NCI-H2196 treated with DMSO at 0.1 percent for 48 hours (cell line): ENCODE results near the gene ST14.
"Not testable (repeated sequence)": the region's sequence is repeated elsewhere in the genome, so short reads cannot be mapped to it uniquely, and the experiment has no call there.

Experiments used
- DNase-seq: peaks from one replicate; lab custom pipeline; 2025; ENCODE audit not compliant: unreplicated experiment; lab: John Stamatoyannopoulos, UW

ST14 gene

GRCh38 chr11:130163346-130164220 lies 4.0 kb downstream of the ST14 start:
- peak; percentile 29 for DNase-seq

GRCh38 chr11:130164221-130164570 lies 4.6 kb downstream of the ST14 start:
- DNase-seq: no peak

- no peak for DNase-seq
These were observed 6.2 kb downstream of the ST14 start for GRCh38 chr11:130165601-130166456.

- DNase-seq: peak; percentile 41
These were observed 6.8 kb downstream of the ST14 start for GRCh38 chr11:130166457-130166784.

GRCh38 chr11:130167146-130167545 lies 7.6 kb downstream of the ST14 start:
- DNase-seq: no peak

GRCh38 chr11:130168105-130168504 lies 8.5 kb downstream of the ST14 start:
- DNase-seq: no peak

- no peak for DNase-seq
These were observed 10.8 kb downstream of the ST14 start for GRCh38 chr11:130170345-130170744.

GRCh38 chr11:130171534-130171933 lies 12.0 kb downstream of the ST14 start:
- no peak for DNase-seq

GRCh38 chr11:130172001-130172400 lies 12.4 kb downstream of the ST14 start:
- DNase-seq: not testable (repeated sequence)

GRCh38 chr11:130174642-130175041 lies 15.1 kb downstream of the ST14 start:
- DNase-seq: no peak

- no peak for DNase-seq
These were observed 16.3 kb downstream of the ST14 start for GRCh38 chr11:130175898-130176297.

- no peak for DNase-seq
These were observed 18.2 kb downstream of the ST14 start for GRCh38 chr11:130177782-130178181.

- DNase-seq: peak; percentile 49
These were observed 19.1 kb downstream of the ST14 start for GRCh38 chr11:130178441-130179339.

GRCh38 chr11:130179396-130180306 lies 20.1 kb downstream of the ST14 start:
- DNase-seq: peak; percentile 70

GRCh38 chr11:130180491-130180890 lies 20.9 kb downstream of the ST14 start:
- no peak for DNase-seq

GRCh38 chr11:130180896-130181294 lies 21.3 kb downstream of the ST14 start:
- DNase-seq: no peak

- peak; percentile 96 for DNase-seq
These were observed 22.0 kb downstream of the ST14 start for GRCh38 chr11:130181295-130182272.

- no peak for DNase-seq
These were observed 24.5 kb downstream of the ST14 start for GRCh38 chr11:130183878-130184610.
